IMR-90 (cell line): ENCODE results near the gene ADCY2. TPM values are rescaled to one million over a fixed set of nuclear protein-coding genes. Genes with fewer than 3 reads are reported as not detected.

Experiments
- ATAC-seq: fragments of 200-7000 bp; cut with Tn5 transposase; 2 replicates; pipeline ENCODE4 v1.9.1; 2020; ENCODE audit warnings: low read depth, mild to moderate bottlenecking, moderate library complexity
- BruUV-seq: library from RNA; stranded (reverse); fragments of 400-500 nt; replicated peaks from 2 replicates; lab custom pipeline; 2021; lab: Mats Ljungman, UMichigan
- CTCF ChIA-PET: fragments of 300-600 bp; formaldehyde crosslinking; extraction: SDS; loops from one replicate; lab custom pipeline; 2021; ENCODE audit warnings: antibody characterized with exemption; lab: Yijun Ruan, JAX
- POLR2A ChIA-PET: fragments of 300-600 bp; sonication (Branson Sonifier 250); formaldehyde crosslinking; loops from one replicate; lab custom pipeline; 2022; ENCODE audit warnings: antibody characterized with exemption; ENCODE audit not compliant: unreplicated experiment; lab: Charles Lee
- DNase-seq: peaks from one replicate; pipeline ENCODE4 v3.0.0; 2013
- H2AFZ ChIP-seq: replicated peaks from 2 replicates; pipeline ENCODE3; 2013; ENCODE audit warnings: low read length, mild to moderate bottlenecking; ENCODE audit not compliant: poor library complexity
- H2AK5ac ChIP-seq: 2 replicates; pipeline ENCODE4 v1.6.1; 2013; ENCODE audit warnings: low read depth, low read length, inconsistent platforms
- H2AK9ac ChIP-seq: replicated peaks from 2 replicates; pipeline ENCODE3; 2013; ENCODE audit warnings: mild to moderate bottlenecking, low read depth, low read length, moderate library complexity; ENCODE audit not compliant: poor library complexity
- H2BK120ac ChIP-seq: 2 replicates; pipeline ENCODE4 v1.6.1; 2013; ENCODE audit warnings: low read depth, low read length, inconsistent platforms
- H2BK15ac ChIP-seq: 3 replicates; pipeline ENCODE4 v1.6.1; 2013; ENCODE audit warnings: low read depth, low read length, inconsistent platforms
- H2BK20ac ChIP-seq: 2 replicates; pipeline ENCODE4 v1.6.1; 2013; ENCODE audit warnings: low read depth, mild to moderate bottlenecking, inconsistent platforms, low read length, moderate library complexity
- H2BK5ac ChIP-seq: 2 replicates; pipeline ENCODE4 v1.6.1; 2013; ENCODE audit warnings: mild to moderate bottlenecking, low read depth, low read length, inconsistent platforms; ENCODE audit not compliant: poor library complexity, severe bottlenecking
- H3K14ac ChIP-seq: replicated peaks from 2 replicates; pipeline ENCODE4 v1.6.1; 2013; ENCODE audit warnings: low read depth, low read length, inconsistent platforms
- H3K18ac ChIP-seq: 2 replicates; pipeline ENCODE4 v1.6.1; 2013; ENCODE audit warnings: low read depth, low read length, control low read depth
- H3K23ac ChIP-seq: 2 replicates; pipeline ENCODE4 v1.6.1; 2013; ENCODE audit warnings: low read depth, low read length, inconsistent platforms
- H3K27ac ChIP-seq: 2 replicates; pipeline ENCODE4 v1.5.1; 2013; ENCODE audit warnings: mild to moderate bottlenecking, control low read depth, low read length; ENCODE audit not compliant: insufficient read depth
- H3K27me3 ChIP-seq: 2 replicates; pipeline ENCODE4 v1.6.1; 2013; ENCODE audit warnings: low read length; ENCODE audit not compliant: control insufficient read depth, insufficient read depth
- H3K36me3 ChIP-seq: 2 replicates; pipeline ENCODE4 v1.6.1; 2013; ENCODE audit warnings: low read length, mixed read lengths; ENCODE audit not compliant: control insufficient read depth, insufficient read depth
- H3K4ac ChIP-seq: 2 replicates; pipeline ENCODE4 v1.6.1; 2013; ENCODE audit warnings: low read depth, low read length, inconsistent platforms
- H3K4me1 ChIP-seq: 2 replicates; pipeline ENCODE4 v1.6.1; 2013; ENCODE audit warnings: low read length, mixed read lengths; ENCODE audit not compliant: control insufficient read depth, insufficient read depth
- H3K4me2 ChIP-seq: 2 replicates; pipeline ENCODE4 v1.6.1; 2013; ENCODE audit warnings: low read depth, mild to moderate bottlenecking, control low read depth, low read length, moderate library complexity
- H3K4me3 ChIP-seq: 2 replicates; pipeline ENCODE4 v1.5.1; 2013; ENCODE audit warnings: low read depth, mild to moderate bottlenecking, control low read depth, low read length, moderate library complexity; ENCODE audit not compliant: insufficient read depth
- H3K56ac ChIP-seq: 2 replicates; pipeline ENCODE4 v1.6.1; 2013; ENCODE audit warnings: low read length, inconsistent platforms; ENCODE audit not compliant: insufficient read depth; ENCODE audit errors: extremely low read depth
- H3K79me1 ChIP-seq, 2 experiments: 2 replicates each; pipeline ENCODE4 v1.6.1; 2013; ENCODE audit warnings: low read length in 2 of 2, inconsistent platforms in 1 of 2, low read depth in 1 of 2
- H3K9ac ChIP-seq: 2 replicates; pipeline ENCODE4 v1.6.1; 2013; ENCODE audit warnings: low read depth, low read length, control low read depth
- H3K9me1 ChIP-seq: 2 replicates; pipeline ENCODE4 v1.6.1; 2013; ENCODE audit warnings: low read length, inconsistent platforms; ENCODE audit not compliant: insufficient read depth
- H3K9me3 ChIP-seq: 2 replicates; pipeline ENCODE4 v1.6.1; 2013; ENCODE audit warnings: low read length; ENCODE audit not compliant: control insufficient read depth, insufficient read depth
- H4K20me1 ChIP-seq: 2 replicates; pipeline ENCODE4 v1.6.1; 2013; ENCODE audit warnings: low read length, inconsistent platforms; ENCODE audit not compliant: insufficient read depth
- H4K5ac ChIP-seq: 2 replicates; pipeline ENCODE4 v1.6.1; 2013; ENCODE audit warnings: mild to moderate bottlenecking, low read depth, low read length, control low read depth
- H4K8ac ChIP-seq, 2 experiments: 2 replicates each; pipeline ENCODE4 v1.6.1; 2013; ENCODE audit warnings: low read depth in 2 of 2, low read length in 2 of 2, control low read depth in 1 of 2, inconsistent platforms in 1 of 2
- H4K91ac ChIP-seq: 2 replicates; pipeline ENCODE4 v1.6.1; 2013; ENCODE audit warnings: low read depth, low read length, inconsistent platforms; ENCODE audit not compliant: insufficient read depth
- BHLHE40 ChIP-seq: fragments of 150-350 bp; IDR thresholded peaks from 2 replicates; pipeline ENCODE4 v1.6.1; 2016; ENCODE audit warnings: mild to moderate bottlenecking, low read depth, low read length
- CEBPB ChIP-seq: IDR thresholded peaks from 2 replicates; pipeline ENCODE4 v1.6.1; 2012; ENCODE audit warnings: low read depth, low read length, improper control_type of control experiment
- MAFK ChIP-seq: IDR thresholded peaks from 2 replicates; pipeline ENCODE4 v1.6.1; 2012; ENCODE audit warnings: low read depth, low read length, improper control_type of control experiment
- MAZ ChIP-seq: IDR thresholded peaks from 2 replicates; pipeline ENCODE4 v1.6.1; 2012; ENCODE audit warnings: low read depth, mild to moderate bottlenecking, low read length, improper control_type of control experiment, moderate library complexity, borderline replicate concordance
- POLR2A ChIP-seq: IDR thresholded peaks from 2 replicates; pipeline ENCODE4 v1.6.1; 2012; ENCODE audit warnings: mild to moderate bottlenecking, low read depth, low read length
- RCOR1 ChIP-seq: IDR thresholded peaks from 2 replicates; pipeline ENCODE4 v1.6.1; 2012; ENCODE audit warnings: mild to moderate bottlenecking, low read length, improper control_type of control experiment; ENCODE audit not compliant: insufficient replicate concordance
- RFX5 ChIP-seq: IDR thresholded peaks from 2 replicates; pipeline ENCODE4 v1.8.0; 2012; ENCODE audit warnings: low read depth, mild to moderate bottlenecking, low read length, moderate library complexity
- SMC3 ChIP-seq: fragments of 150-350 bp; IDR thresholded peaks from 2 replicates; pipeline ENCODE4 v1.6.1; 2016; ENCODE audit warnings: low read depth, mild to moderate bottlenecking, antibody characterized with exemption, low read length, moderate library complexity
- USF2 ChIP-seq: fragments of 150-350 bp; IDR thresholded peaks from 2 replicates; pipeline ENCODE4 v1.6.1; 2017; ENCODE audit warnings: mild to moderate bottlenecking, antibody characterized with exemption, low read length, low read depth
- dilution Hi-C: fragments of 300-500 bp; cut with HindIII; formaldehyde crosslinking; loops from one replicate; pipeline ENCODE4 v1.14.3; 2018; ENCODE audit warnings: low sequenced_read_pairs; ENCODE audit not compliant: unreplicated experiment
- in situ Hi-C: fragments of 300-500 bp; cut with MboI; formaldehyde crosslinking; loops from 3 replicates; pipeline ENCODE4 v1.14.3; 2019; ENCODE audit warnings: low sequenced_read_pairs, inconsistent platforms, mixed read lengths
- intact Hi-C: fragments of 100-400 bp; cut with micrococcal nuclease; formaldehyde crosslinking; loops from 2 replicates; pipeline ENCODE4 v1.10.0; 2022
- polyA plus RNA-seq, 3 experiments: library from polyadenylated mRNA; depleted of rRNA; stranded (reverse); fragments of >200 nt; gene quantifications; 2 replicates each; pipeline ENCODE4 v1.2.3, GENCODE V29; 2012; ENCODE audit warnings: low replicate concordance in 1 of 3
- total RNA-seq: library from RNA; depleted of rRNA; stranded (reverse); fragments of >200 nt; gene quantifications from 2 replicates; pipeline ENCODE4 v1.2.3, GENCODE V29; 2012

ADCY2 gene
- total and polyA plus RNA-seq, 2 of the 4 experiments (the other 2 are of a cell fraction): not detected

- Histone ChIP-seq H2BK15ac (no peak overlapping the region), H3K4me3 (no peak overlapping the region), H3K9ac (no peak overlapping the region), H3K79me1 (peaks cover 16 to 55% of the 10 kb centered on the region in 2 experiments; a peak in 3 of 4 replicates), H3K14ac (no peak overlapping the region), H4K8ac (no peak overlapping the region), H2AK5ac (no peak overlapping the region), H3K4ac (no peak overlapping the region), H2BK5ac (no peak overlapping the region), H3K9me1 (peaks cover 6% of the 10 kb centered on the region; the same call in 1 of the 2 replicates), H3K9me3 (no peaks in the 10 kb centered on the region), H2BK20ac (no peak overlapping the region), H2AK9ac (no peak overlapping the region), H3K27me3 (no peaks in the 10 kb centered on the region), H2AFZ (no peak overlapping the region), H3K36me3 (peaks cover 27% of the 10 kb centered on the region), H3K4me2 (no peak overlapping the region), H3K4me1 (peaks cover 8% of the 10 kb centered on the region; the same call in 1 of the 2 replicates), H3K18ac (no peak overlapping the region), H3K27ac (no peak overlapping the region), H4K20me1 (peaks cover 5% of the 10 kb centered on the region; the same call in 1 of the 2 replicates), H4K5ac (no peak overlapping the region), H4K91ac (no peak overlapping the region), H2BK120ac (no peak overlapping the region), H3K23ac (no peak overlapping the region), H3K56ac (no peak overlapping the region)
- ChIA-PET POLR2A (no interaction called here), CTCF (interaction anchor here (1.0 kb wide), 1 partner anchor 8 kb away, joined by 6 read pairs; no protein-coding TSS in a partner anchor)
- ATAC-seq (peak; percentile 68), DNase-seq (peak; percentile 76)
- in situ Hi-C loops (loop anchor here (25.0 kb wide), 2 partner anchors 1184 to 1659 kb away; partner anchors contain the start of gene SEMA5A), intact Hi-C loops (loop anchor here (10.0 kb wide), 1 partner anchor 956 kb away; no protein-coding TSS in a partner anchor), dilution Hi-C loops (no loop called here)
- TF ChIP-seq CEBPB: peak; percentile 94
- TF ChIP-seq POLR2A: no peak
- TF ChIP-seq RCOR1: no peak
- TF ChIP-seq USF2: no peak
- no peak for TF ChIP-seq MAZ
- TF ChIP-seq BHLHE40: no peak
- no peak for TF ChIP-seq SMC3
- no peak for TF ChIP-seq RFX5
- no peak for TF ChIP-seq MAFK
- no TSS peak for BruUV-seq
Observed at GRCh38 chr5:7878381-7878873, 482.5 kb downstream of the ADCY2 start.
